Activated CD4-positive, alpha-beta T cell treated with anti-CD3 and anti-CD28 coated beads for 24 hours (primary cell): ENCODE data around the gene CDH4.

Experiments used
- DNase-seq, 2 donors: peaks; one replicate each; pipeline ENCODE4 v3.0.0-alpha.2; 2020; ENCODE audit warnings: low read depth in 2 of 2

The CDH4 gene

DNA sequence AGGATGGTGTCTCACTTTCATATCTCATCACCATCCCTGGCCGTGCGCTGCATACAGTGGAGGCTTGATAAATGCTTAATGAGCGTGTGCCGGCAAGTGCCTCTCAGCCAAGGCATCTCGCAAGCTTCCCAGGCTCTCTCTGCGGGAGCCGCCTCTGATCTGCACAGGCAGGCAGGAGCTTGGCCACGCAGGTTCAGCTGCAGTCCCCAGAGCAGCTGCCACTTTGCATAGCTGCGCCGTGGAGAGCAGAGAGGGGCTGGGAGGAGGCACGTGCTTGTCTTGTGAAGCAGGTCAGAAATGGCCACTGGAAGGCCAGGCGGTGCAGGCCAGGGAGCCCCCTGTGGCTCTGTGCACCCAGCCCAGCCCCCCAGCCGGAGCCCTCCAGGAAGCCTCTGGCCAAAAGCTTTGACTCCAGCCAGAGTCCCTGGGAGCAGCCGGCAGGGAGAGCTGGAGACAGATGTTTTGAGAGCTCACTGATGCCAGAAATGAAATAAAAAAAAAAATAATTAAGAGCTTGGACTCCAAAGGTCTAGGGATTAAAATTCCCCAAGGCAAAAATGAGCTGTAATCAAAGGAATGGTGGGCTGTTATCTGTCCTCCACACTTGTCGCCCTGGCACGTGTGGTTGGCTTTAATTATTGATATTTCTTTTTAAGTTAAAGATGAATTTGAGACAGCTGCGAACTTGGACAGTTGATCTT lies 377.0 kb downstream of the CDH4 start:
- DNase-seq: no peak

DNA sequence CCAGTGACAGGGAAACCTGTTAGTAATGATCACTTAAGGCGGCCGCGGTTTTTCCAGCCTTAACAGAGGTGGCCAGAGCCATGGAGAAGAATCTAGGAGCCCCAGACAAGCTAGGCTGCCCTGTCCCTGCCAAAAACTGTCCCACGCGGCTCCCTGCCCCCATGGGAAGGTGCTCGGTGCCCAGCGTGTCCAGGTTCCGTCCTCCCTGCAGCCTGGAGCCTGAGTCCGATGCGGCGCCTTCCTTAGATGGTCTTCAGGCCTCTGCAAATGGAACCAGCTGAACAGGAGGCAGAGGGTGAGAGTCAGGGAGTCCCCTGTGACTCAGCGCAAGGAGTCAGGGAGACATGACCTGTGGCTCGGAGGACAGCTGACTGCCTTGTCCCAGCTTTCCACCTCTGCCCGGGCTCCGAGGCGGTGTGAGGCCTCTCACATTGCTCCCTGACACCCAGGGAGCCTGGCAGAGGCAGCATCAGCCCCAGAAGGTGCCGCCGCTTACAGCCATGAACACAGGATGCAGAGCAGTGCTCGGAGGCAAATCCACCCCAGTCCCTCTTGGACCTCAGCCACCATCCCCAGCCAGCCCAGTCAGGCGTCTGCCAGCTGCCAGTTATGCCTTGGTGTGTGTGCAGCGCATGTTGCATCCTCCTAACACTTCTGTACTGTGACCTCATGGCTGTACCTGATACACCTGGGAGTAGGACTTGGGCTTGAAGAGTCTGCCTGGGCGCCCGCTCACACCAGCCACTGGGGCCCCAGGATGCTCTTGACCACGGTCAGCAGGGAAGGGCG lies 377.7 kb downstream of the CDH4 start:
- no peak for DNase-seq

DNA sequence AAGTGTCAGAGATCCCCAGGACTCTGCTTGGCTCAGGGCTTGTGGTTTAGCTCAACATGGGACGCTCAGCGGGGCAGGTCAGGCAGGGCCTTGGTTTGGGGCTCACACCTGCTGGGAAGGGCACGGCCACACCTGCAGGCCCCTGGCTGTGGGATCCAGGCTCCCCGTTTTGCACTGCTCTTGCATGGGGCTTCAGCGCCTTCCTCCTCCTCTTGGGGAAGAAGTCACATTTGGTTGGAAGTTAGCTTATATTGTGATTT lies 378.3 kb downstream of the CDH4 start:
- no peak for DNase-seq

DNA sequence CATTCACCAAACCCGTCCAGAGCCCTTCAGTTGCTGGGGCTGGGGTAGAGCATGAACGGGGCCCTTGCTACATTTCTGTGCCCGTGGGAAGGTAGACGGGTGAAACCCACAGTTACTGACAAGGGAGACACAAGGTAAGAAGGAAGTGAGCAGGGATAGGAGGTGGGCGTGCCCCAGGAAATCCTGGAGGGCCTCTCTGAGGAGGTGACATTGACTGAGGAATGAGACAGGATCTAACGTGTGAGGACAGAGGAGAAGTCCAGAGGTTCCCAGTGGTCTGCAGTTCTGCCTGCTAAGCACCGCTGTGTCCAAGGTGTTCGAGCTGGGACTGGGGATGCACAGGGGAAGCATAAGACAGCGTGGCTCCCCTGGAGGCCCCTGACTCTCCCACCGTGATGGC lies 378.8 kb downstream of the CDH4 start:
- no peak for DNase-seq

DNA sequence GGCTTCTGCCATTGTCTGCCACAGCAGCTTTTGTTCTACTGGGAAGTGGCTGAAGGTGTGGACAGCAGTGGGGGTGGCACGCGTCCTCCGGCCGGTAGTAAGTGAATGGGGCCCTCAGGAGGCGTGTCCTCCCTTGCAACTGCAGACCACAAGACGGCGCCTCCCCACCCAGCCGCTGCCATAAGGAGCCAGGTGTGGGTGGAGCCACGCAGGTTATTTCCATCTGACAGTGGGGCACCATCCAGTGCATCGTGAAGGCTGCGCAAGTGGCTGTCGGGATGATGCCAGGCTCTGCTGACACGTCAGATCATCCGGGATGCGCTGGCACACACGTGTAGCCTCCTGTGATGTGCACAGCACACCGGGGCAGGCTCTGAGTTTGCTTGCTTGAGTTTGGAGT lies 379.7 kb downstream of the CDH4 start:
- no peak for DNase-seq

DNA sequence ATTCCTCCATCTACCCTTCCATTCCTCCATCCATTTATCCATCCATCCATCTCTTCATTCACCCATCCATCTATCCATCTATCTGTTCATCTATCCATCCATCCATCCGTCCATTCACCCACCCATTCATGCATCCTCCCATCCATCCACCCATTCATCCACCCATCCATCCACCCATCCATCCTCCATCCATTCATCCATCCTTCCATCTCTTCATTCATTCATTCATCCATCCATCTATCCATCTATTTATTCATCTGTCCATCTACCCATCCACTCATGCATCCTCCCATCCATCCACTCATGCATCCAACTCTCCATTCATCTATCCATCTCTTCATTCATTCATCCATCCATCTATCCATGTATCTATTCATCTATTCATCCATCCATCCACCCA lies 380.9 kb downstream of the CDH4 start:
- DNase-seq: no peak

DNA sequence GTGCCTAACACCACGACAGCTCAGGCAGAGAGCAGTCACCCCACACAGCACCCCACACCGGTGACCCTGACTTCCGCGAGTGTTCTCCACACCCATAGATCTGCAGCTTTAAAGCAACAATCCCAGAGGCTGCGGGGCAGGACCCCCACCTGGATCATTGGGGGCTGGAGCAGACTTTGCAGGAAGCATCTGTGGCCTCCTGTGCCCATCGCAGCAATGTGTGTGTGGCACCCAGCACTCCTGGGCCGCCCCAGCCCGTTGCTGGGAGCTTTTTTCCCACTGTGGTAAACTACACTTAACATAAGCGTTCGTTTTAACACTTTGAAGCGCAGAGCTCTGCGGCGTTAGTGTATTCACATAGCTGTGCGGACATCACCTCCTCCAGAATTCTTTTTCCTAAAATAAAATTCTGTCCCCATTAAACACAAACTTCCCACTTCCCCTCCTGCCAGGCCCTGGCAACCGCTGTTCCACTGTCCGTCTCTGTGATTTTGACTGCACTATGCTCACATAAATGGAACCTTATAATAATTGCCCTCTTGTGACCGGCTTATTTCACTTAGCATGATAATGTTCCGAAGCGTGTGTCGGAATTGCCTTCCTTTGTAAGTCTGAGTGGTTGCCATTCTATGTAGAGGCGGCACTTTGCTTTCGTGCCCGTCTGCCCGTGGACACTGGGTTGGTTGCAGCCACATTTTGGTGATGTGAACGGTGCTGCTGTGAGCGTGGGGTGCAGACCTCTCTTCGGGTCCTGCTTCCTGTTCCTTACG lies 382.5 kb downstream of the CDH4 start:
- DNase-seq: no peak

DNA sequence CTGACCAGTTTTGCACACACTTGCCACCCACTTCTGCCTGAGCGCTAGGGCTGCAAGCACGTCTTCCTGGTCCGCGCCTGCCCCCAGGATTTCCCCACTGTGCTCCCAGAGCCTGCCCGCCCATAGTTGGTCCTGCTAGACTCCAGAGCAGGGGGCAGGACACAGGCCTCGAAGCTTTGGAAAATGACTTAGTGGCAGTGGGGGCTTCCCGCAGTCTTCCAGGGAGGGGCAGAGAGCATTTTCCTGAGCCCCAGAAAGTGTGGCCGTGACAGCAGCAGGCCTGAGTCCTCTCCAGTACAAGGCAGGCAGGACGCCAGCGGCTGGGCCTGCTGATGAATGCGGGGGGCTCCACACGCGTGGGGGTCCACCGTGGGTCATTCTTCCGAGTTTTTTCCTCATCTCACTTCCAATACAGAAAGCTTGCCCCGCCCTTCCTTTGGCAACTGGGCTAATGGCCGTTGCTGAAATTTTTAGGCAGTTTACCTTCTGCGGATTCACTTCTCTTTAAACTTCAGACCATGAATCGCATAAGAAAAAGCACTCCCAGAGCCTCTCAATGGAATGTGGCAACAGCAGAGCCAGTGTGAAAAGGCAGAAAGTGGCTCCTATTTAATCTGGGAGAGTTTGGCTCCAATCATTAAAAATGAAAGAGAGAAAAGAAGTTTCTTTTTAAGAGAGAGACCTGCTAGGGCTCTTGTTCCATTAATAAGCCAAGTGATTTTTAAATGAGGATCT lies 383.8 kb downstream of the CDH4 start:
- no peak for DNase-seq

DNA sequence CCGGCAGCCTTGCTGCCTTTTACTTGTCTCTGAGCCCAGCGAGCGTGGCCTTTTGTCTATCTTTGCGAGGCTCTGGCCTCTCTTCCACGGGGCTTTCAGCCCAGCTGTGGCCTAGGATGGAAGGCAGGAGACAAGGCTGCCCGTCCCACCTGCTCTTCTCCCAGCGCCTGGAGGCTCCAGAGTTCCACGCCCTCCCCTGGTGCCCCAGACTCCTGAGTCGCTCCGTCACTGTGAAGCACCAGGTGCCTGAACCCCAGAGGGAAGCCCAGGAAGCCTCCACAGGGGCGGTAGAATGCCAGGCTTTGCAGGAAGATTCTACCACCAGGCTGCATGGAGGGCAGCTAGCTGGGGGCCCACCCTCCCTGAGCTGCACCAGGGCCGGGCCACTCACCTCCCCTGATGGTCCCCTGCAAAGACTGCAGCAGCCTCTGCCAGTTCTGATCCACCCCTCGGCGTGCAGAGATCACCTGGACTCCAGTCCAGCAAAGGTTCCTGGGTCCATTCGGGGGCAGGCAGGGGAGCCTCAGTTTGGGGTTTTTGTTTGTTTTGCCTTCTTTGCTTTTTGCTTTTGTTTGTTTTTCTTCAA lies 384.6 kb downstream of the CDH4 start:
- no peak for DNase-seq

DNA sequence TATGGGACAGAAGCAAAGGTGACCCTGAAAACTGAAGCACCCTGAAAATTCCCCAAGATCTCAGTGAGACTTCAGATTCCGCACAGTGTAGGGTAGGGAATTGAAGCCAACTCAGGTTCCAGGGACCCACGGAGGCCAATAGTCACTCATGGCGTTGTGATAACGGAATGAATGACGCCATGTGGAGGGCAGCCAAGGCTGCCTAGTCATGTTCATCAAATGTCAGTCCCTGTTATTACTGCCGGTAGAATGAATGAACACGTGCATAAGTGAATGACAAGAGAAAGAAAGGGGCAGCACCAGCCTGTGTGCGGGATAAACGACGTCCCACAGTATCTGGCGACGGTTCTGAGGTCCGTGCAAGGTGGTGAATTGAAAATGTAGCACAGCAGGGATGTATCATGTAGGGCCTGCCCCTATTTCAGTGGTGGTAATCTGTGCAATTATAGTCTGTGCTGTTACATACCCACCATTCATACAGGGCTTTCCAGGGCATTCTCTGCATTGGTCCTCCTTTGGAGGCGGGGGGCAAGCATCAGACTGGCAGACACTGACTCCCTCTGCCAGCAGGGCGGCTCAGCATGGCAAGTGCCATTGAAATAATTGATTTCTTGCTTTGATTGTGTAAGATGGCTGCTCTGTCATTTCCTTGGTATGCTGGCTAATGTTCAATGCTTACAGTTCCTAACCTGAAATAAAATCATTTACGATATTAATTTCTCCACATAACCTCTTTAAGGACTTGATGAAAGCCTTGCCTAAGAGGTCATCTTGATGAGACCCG lies 386.9 kb downstream of the CDH4 start:
- no peak for DNase-seq

DNA sequence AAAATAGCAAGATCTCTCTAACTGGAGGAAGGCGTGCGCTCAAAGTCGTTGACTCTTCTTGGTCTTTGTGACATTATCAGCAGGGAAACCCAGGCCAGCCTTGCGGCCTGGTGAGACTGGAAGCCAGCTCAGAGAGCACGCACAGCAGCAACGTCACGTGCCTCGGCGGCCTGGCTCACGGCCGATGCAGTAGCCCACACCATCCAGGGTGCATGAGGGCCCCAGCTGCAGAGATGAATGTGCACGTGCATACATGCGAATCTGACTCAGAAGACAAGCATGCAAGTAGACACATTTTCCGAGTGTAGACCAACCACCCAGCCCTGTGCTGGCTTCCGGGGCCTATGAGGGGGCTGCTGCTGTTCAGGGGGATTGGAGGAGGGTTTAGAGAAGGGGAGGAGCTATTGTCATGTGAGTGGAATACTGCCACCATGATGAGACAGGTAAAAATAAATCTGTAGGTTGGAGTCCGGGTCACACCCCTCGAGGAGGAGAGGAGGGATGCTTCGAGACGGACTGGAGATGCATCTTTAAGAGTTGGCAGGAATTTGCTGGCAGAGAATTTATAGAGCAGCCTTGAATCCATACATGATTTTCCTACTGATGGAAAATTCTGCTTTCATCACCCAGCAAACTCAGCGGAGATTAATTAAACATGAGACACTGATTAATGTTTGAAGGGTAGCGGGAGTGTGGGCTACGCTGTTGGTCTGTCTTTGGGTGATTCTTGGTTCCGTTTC lies 388.2 kb downstream of the CDH4 start:
- DNase-seq: no peak

DNA sequence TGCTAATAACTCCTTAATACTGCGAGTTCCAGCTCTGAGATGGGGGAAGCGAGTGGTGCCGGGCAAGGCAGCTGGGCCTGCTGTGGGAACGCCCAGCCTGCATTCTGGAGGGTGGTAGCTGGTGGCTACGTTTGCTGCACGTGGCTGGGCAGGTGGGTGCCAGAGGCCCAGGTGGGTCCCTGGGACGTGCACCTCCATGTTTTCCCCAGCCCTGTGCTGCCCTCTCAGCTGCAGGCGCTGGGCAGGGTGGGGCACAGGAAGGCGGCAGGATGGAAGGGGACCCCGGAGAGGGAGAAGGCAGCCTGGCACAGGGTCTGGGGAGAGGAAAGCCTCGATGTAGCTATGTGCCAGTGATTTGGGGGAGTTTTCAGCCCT lies 388.8 kb downstream of the CDH4 start:
- no peak for DNase-seq

DNA sequence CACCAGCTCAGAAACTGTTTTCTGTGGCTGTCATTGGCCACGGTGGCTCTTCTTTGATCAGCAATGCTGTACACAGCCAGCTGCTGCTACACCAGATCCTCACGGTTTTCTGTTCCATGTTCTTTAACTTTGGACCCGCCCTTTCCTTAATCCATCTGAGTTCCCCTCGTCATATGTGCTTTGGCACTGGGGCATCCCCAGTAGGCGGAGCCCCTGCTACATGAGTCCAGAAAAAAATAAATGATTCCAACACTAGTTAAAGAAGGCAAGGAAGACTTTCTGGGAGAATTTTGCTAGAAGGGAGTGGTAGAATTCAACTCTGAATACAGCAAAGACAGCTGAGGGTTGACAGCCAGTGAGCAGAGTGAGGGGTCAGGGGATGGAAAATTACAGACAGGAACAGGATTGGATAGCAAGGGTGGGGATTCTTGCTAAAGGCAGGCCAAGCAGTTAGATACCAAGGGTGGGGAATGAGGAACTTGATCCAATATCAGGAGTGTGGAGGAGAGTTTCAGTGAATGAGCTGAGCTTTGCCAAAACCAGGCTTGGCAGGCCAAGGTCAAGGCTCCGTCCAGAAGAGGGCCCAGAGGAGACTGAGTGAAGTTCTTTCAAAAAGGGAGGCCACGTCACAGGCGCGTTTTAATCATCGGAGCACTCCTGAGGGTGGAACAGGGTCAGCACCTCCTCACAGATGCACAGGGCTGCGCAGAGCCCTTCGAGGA lies 391.8 kb downstream of the CDH4 start:
- no peak for DNase-seq

DNA sequence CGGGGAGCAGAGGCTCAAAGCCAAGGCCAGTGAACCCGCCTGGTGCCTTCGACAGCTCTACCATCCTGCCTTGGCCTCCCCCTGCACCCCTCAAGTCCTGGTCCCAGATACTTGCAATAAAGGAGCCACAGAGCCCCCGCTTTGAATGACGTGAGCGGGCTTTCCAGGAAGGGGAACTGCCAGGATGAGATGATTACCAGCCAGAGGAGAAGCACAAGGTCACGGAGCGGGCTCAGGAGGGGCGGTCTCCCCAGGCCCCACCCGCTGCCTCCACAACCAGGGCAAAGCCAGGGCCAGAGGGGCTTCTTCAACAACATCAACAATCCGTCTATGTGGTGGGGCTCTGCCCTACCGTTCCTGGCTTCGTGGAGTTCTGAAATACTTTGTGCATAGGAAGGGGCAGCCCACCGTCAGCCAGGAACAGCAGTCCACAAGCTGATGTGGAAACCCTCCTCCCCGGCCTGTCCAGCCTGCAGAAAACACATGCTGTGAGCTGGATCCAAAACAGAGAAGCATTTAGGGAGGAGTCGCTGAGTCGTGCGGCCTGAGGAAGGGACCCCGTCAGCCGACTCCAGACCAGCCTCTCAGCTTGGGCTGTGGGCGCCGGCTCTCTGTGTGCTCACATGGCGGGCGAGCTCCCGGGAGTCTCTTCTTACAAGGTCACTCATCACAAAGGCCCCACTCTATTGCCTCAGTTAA lies 392.5 kb downstream of the CDH4 start:
- DNase-seq: no peak

DNA sequence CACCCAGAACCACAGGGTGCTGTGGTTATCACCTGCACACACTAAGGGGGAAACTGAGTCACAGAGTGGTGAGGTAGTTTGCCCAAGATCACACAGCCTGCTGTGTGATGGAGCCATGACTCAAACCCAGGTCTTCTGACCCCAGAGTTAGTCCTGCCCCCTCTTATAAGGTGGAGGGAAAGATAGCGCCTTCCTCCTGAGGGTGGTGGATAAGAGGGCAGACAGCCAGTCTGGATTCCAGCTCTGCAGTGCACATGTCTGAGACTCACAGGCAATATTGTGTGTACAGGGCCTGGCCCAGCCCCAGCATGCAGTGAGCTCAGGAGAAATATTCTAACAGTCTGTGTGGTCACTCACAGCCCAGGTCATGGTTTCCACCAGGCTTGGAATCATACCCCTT lies 393.7 kb downstream of the CDH4 start:
- DNase-seq: no peak

DNA sequence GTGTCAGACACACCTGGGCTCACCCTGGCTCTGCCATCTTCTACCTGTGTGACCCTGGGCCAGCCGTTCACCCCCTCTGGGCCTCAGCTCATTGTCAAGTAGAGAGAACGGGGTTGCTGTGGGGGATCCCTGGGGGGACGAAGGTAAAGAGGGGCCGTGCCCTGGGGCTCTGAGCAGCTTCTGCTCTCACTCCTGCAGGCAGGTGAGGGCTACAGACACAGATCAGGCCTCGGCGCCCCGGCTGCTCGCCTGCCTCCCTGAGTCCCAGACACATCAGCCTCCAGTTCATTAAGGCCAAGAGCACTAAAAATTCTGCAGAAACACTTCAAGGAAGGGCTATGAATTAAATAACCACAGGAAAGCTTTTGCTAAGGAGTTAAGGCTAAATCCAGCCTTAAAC lies 394.4 kb downstream of the CDH4 start:
- no peak for DNase-seq

DNA sequence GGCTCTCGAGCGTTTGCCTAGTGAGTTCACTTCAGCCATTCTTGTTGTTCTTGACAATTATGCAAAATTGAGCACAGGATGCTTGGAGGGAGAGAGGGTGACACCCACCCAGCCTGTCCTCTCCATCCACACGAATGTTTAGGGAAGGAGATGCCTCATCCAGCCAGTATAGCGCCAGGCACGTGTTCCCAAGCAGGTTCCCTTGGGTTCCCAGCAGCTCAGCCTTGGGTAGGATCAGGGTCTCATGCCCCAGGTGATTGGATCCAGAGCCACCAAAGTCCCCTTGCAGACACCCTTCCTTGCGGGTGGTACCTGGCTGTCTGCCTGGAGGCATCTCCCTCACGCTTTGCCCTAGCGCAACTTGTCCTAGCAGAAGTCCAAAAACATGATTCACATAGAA lies 394.9 kb downstream of the CDH4 start:
- no peak for DNase-seq

DNA sequence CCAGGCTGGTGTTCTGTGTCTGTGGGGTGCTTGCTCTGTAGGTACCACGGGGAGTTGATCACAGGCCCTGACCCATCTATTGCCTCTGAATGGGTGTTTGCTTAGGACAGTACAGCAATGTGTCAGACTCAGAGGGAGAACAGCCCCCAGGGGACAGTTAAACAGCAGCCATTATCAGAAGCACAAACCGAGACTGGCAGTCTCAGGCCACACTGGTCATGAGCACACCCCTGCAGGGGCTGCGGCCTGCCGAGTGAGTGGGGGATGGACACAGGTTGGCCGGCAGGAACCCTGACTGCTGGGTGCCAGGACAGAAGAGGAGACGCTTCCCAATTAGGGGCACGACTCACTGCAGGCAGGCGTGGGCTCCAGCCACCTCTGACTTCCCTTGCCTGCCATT lies 395.6 kb downstream of the CDH4 start:
- no peak for DNase-seq
